Right lobe of liver (tissue), 6 donors: ENCODE measurements around the gene ITPKB. TPM values are rescaled to one million over a fixed set of nuclear protein-coding genes. Genes with fewer than 3 reads are reported as not detected.

Source experiments
- ATAC-seq, 4 donors: fragments of 200-7000 bp; cut with Tn5 transposase; one replicate each; pipeline ENCODE4 v1.9.1; 2020; ENCODE audit warnings: mild to moderate bottlenecking in 4 of 4, moderate library complexity in 4 of 4
- DNase-seq, 3 donors: peaks; one replicate each; pipeline ENCODE4 v3.0.0-alpha.2; 2020
- H3K27ac ChIP-seq, 3 donors: fragments of 200-600 bp; one replicate each; pipeline ENCODE4 v1.8.0; 2022
- H3K27me3 ChIP-seq, 2 donors: fragments of 200-600 bp; one replicate each; pipeline ENCODE4 v1.8.0; 2022
- H3K36me3 ChIP-seq, 4 donors: fragments of 200-600 bp; sonication (generic) in 1 of 4; one replicate each; pipeline versions ENCODE4 v1.5.1 to v1.8.0; 2017 to 2022; ENCODE audit warnings: control low read depth in 1 of 4
- H3K4me1 ChIP-seq, 4 donors: fragments of 200-600 bp; sonication (generic) in 1 of 4; one replicate each; pipeline versions ENCODE4 v1.5.1 to v1.8.0; 2017 to 2022; ENCODE audit warnings: control low read depth in 1 of 4
- H3K4me3 ChIP-seq, 3 donors: fragments of 200-600 bp; one replicate each; pipeline ENCODE4 v1.8.0; 2022
- H3K9me3 ChIP-seq, 4 donors: fragments of 200-600 bp; sonication (generic) in 1 of 4; one replicate each; pipeline versions ENCODE4 v1.5.1 to v1.8.0; 2017 to 2022; ENCODE audit warnings: control low read depth in 1 of 4
- POLR2A ChIP-seq: fragments of 450-650 bp; IDR thresholded peaks from one replicate; pipeline ENCODE4 v1.6.1; 2017; ENCODE audit warnings: antibody characterized with exemption, mild to moderate bottlenecking
- WGBS: methylation state at CpG from one replicate; pipeline ENCODE4 v1.1.6; 2018; ENCODE audit warnings: low coverage, low lambda C conversion rate; ENCODE audit not compliant: insufficient coverage; ENCODE audit errors: missing lambda C conversion rate; 5-methylcytosine and 5-hydroxymethylcytosine counted together
- intact Hi-C, 2 donors: fragments of 100-400 bp; cut with DNase I; formaldehyde crosslinking; loops; one replicate each; pipeline versions ENCODE4 v1.11.2 to v1.14.1; 2022
- total RNA-seq, 6 experiments: library from RNA; depleted of rRNA in 2 of 6; stranded (reverse); fragments of >200 nt in 2 of 6; fragmentation: NEBNext Ultra II Directional in 3 of 6; extraction: Animal tissue kit (Norgen Biotek cat#: 25700) in 3 of 6; gene quantifications; one replicate each; pipeline versions ENCODE4 v1.1.0 to v1.2.4, GENCODE V29; 2016 to 2023
- TF ChIP-seq, protein P1 (sequence below), 4 donors: fragments of 200-600 bp in 3 of 4; fragments of 450-650 bp in 1 of 4; IDR thresholded peaks; one replicate each; pipeline versions ENCODE4 v1.5.1 to v1.8.0; 2016 to 2022; ENCODE audit warnings: antibody characterized with exemption in 4 of 4, mild to moderate bottlenecking in 2 of 4
- donor health status: DM: no; HTN: yes; CAD: no.
- donor health status: DM: no; HTN: no; CAD: no.
- donor health status: DM: no; HTN: no; CAD: no.
- donor health status: DM: no; HTN: yes; CAD: no.
- donor health status: DM: no; HTN: yes; CAD: no.

The ITPKB gene
- total RNA-seq, 6 experiments from 2014 or later = 2.1 to 4.1 (median 3.4) TPM

DNA sequence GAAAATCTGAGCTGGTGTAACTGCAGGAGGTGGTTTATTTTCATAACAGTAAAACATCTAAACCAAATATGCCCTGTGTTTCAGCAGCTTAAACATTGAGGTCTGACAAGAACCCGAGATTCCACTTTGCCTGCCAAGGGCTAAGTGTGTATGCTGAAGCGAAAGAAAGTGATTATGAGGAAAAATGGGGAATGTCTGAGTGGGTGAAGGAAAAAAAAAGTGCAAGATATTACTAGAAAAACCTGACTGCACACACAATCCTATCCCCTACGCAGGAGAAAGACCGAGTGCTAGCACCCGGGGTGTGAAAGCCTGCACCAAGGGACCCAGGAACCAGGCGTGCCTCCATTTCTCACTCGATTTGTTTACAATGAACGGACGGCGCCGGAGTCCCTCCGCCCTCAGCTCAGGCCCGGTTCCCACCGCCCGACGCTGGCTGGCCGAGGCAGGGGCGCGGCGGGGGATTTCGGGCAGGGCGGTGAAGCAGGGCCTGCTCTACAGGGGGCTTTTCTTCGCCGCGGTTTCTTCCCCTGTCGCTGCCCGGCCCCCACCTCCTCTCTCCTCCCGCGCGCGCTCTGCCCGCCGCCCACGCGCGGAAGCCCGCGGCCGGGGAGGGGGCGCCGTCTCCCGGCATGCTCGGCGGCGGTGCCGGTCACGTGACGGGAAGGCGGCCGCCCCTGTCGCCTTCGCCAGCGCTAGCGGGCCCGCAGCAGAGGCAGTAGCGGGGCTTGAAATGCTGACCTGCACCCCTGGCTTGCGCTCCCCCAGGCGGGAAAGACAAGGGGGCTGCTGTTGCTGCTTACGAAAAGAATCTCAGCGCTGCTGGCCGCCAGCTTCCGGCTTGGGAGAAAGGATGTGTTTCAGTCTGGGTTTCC lies 35.9 kb downstream of the ITPKB start:
- ATAC-seq (peak; percentile 90 to 96 (median 94)), DNase-seq (peak; percentile 81 to 86 (median 85))
- TF ChIP-seq, protein P1, sequence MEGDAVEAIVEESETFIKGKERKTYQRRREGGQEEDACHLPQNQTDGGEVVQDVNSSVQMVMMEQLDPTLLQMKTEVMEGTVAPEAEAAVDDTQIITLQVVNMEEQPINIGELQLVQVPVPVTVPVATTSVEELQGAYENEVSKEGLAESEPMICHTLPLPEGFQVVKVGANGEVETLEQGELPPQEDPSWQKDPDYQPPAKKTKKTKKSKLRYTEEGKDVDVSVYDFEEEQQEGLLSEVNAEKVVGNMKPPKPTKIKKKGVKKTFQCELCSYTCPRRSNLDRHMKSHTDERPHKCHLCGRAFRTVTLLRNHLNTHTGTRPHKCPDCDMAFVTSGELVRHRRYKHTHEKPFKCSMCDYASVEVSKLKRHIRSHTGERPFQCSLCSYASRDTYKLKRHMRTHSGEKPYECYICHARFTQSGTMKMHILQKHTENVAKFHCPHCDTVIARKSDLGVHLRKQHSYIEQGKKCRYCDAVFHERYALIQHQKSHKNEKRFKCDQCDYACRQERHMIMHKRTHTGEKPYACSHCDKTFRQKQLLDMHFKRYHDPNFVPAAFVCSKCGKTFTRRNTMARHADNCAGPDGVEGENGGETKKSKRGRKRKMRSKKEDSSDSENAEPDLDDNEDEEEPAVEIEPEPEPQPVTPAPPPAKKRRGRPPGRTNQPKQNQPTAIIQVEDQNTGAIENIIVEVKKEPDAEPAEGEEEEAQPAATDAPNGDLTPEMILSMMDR (IDR thresholded peaks at IDR 0.05) = no peak
- TF ChIP-seq POLR2A = peak; percentile 87
- Histone ChIP-seq H3K4me1 (peaks cover 0 to 6% (median 0%) of the 10 kb centered on the region in 4 donors), H3K36me3 (no peaks in the 10 kb centered on the region), H3K27me3 (no peaks in the 10 kb centered on the region), H3K4me3 (peak overlapping the region; percentile 61 to 74 (median 68)), H3K9me3 (no peaks in the 10 kb centered on the region), H3K27ac (peak overlapping the region; percentile 85 to 94 (median 93))
- intact Hi-C loops = no loop called here
- WGBS = under 1% methylated on average over 14 of the region's 62 CpGs

DNA sequence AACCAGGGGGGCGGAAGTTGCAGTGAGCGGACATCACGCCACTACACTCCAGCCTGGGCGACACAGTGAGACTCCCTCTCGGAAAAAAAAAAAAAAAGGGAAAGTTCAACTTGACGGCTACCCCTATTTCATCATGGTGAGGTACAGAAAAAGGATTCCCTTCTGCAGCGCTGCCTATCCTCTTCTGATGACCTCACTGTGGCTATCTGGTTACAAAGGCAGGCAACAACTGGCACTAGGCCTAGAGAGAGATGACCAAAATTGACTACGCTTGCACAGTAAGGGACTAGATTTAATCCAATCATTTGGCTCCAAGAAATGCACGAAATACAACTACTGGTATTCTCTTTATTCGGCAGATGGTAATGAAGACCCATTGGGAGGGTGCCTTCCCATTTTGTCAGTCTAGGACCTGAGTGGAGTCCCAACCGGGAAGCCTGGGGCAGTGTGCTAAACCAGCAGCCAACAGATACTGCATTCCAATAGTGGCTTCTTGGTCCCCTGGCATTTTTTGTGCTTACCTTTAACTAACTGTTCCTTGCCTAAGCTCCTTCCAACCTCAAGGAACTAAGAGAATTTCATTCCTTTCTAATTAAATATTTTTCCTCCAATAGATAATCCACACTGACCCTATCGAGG lies 36.6 kb downstream of the ITPKB start:
- Histone ChIP-seq H3K27ac (peak overlapping the region; percentile 85 to 94 (median 93)), H3K9me3 (no peaks in the 10 kb centered on the region), H3K4me1 (peaks cover 0 to 6% (median 0%) of the 10 kb centered on the region in 4 donors), H3K27me3 (no peaks in the 10 kb centered on the region), H3K36me3 (no peaks in the 10 kb centered on the region), H3K4me3 (peak overlapping the region; percentile 61 to 74 (median 68))
- WGBS = 67% methylated on average over 10 of the region's 12 CpGs
- DNase-seq = no peak
- peak; percentile 8 to 65 (median 20) for ATAC-seq
- TF ChIP-seq, protein P1 (IDR thresholded peaks at IDR 0.05) = no peak
- TF ChIP-seq POLR2A = no peak
- intact Hi-C loops = no loop called here

DNA sequence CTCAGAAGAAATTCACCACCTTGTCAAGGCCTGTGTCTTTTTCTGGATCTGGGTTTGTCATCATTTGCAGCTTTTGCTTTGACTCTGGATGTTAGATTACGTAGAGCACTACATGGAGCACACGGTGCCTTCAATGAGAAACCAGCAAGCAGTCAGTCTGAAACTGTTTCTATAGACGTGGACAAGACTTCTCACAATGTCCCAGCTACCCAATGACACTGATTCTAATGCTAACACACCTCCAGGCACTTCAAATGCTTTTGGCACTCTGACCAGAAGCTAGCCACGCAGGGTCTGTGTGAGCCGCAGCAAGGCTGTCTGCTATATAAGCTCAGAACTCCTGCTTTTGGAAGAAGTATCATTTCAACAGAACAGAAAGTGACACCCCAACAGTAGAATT lies 38.2 kb downstream of the ITPKB start:
- WGBS = 79% methylated on average over 3 of the region's 5 CpGs

DNA sequence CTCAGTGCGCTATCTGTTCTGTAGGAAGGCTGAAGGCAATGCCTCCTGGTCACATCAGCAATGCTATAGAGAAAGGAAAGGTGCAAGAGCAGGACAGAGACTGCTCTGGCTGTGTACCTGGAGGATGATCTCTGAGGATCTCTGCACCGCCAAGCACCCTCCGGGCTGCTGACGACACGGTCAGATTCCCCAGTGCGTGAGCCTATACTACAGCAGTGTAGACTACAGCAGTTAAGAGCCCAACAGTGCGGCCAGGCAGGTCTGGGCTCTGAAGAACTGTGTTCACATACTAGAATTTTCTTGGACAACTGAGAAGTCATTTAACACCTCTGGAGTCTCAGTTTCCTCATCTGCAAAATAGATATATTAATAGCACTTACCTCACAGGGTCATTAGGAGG lies 39.9 kb downstream of the ITPKB start:
- H3K27me3 ChIP-seq = no peaks in the 10 kb centered on the region
- ATAC-seq (no peak), DNase-seq (no peak)
- H3K9me3 ChIP-seq = no peaks in the 10 kb centered on the region
- no peaks in the 10 kb centered on the region for H3K36me3 ChIP-seq
- no peak overlapping the region for H3K27ac ChIP-seq
- whole genome bisulfite sequencing = 93% methylated on average over 6 of the region's 7 CpGs
- intact Hi-C loops = no loop called here
- H3K4me3 ChIP-seq = no peak overlapping the region
- TF ChIP-seq POLR2A = no peak
- TF ChIP-seq, protein P1 (IDR thresholded peaks at IDR 0.05) = no peak
- peaks cover 0 to 17% (median 0%) of the 10 kb centered on the region in 4 donors for H3K4me1 ChIP-seq

More for the DNA sequence above, 38.2 kb downstream of the ITPKB start:
- H3K4me1 ChIP-seq = peaks cover 0 to 6% (median 0%) of the 10 kb centered on the region in 4 donors
- no peaks in the 10 kb centered on the region for H3K27me3 ChIP-seq
- H3K9me3 ChIP-seq = no peaks in the 10 kb centered on the region
- no peaks in the 10 kb centered on the region for H3K36me3 ChIP-seq
- intact Hi-C loops = no loop called here
- H3K4me3 ChIP-seq = no peak overlapping the region
- no peak for TF ChIP-seq POLR2A
- TF ChIP-seq, protein P1 (IDR thresholded peaks at IDR 0.05) = no peak
- no peak for ATAC-seq
- no peak for DNase-seq
- no peak overlapping the region for H3K27ac ChIP-seq
